Caco-2 (cell line): Measurements from ENCODE around the gene AHCYL2. TPM values are rescaled to one million over a fixed set of nuclear protein-coding genes. Genes with fewer than 3 reads are reported as not detected.

Experiments
- BruUV-seq: library from RNA; stranded (reverse); fragments of 400-500 nt; replicated peaks from 2 replicates; lab custom pipeline; 2021; lab: Mats Ljungman, UMichigan
- CTCF ChIA-PET: fragments of 300-600 bp; sonication (Branson Sonifier 250); formaldehyde crosslinking; loops from one replicate; lab custom pipeline; 2022; ENCODE audit warnings: antibody characterized with exemption; lab: Charles Lee
- POLR2A ChIA-PET: fragments of 300-600 bp; sonication (Branson Sonifier 250); formaldehyde crosslinking; loops from one replicate; lab custom pipeline; 2022; ENCODE audit warnings: antibody characterized with exemption; lab: Charles Lee
- DNase-seq, 2 experiments: peaks; one replicate each; pipeline versions ENCODE4 v3.0.0 to v3.0.0-alpha.2; 2020 to 2022
- H3K27me3 ChIP-seq: replicated peaks from 2 replicates; pipeline ENCODE4 v1.6.0; 2011; ENCODE audit warnings: low read length; ENCODE audit not compliant: control insufficient read depth, insufficient read depth
- H3K36me3 ChIP-seq: 2 replicates; pipeline ENCODE4 v1.5.1; 2011; ENCODE audit warnings: low read length; ENCODE audit not compliant: control insufficient read depth, insufficient read depth
- H3K4me1 ChIP-seq: fragments of 250-450 bp; sonication (Bioruptor Pico); 2 replicates; pipeline ENCODE4 v1.5.1; 2020; ENCODE audit warnings: mild to moderate bottlenecking
- H3K4me3 ChIP-seq: 2 replicates; pipeline ENCODE4 v1.5.1; 2011; ENCODE audit warnings: low read depth, mild to moderate bottlenecking, control low read depth, low read length
- H3K9me3 ChIP-seq: fragments of 250-450 bp; sonication (Bioruptor Pico); 2 replicates; pipeline ENCODE4 v1.5.1; 2020; ENCODE audit warnings: mild to moderate bottlenecking, moderate library complexity
- H3K27ac Mint-ChIP-seq: one replicate; pipeline ENCODE4 v1.8.0; 2022; ENCODE audit warnings: mixed read lengths; ENCODE audit not compliant: unreplicated experiment
- H3K27me3 Mint-ChIP-seq: one replicate; pipeline ENCODE4 v1.8.0; 2022; ENCODE audit warnings: mixed read lengths; ENCODE audit not compliant: insufficient read depth, unreplicated experiment
- H3K36me3 Mint-ChIP-seq: one replicate; pipeline ENCODE4 v1.8.0; 2022; ENCODE audit warnings: mild to moderate bottlenecking, mixed read lengths; ENCODE audit not compliant: insufficient read depth, unreplicated experiment
- H3K4me1 Mint-ChIP-seq: one replicate; pipeline ENCODE4 v1.8.0; 2022; ENCODE audit warnings: low read depth, mixed read lengths; ENCODE audit not compliant: unreplicated experiment
- H3K4me3 Mint-ChIP-seq: one replicate; pipeline ENCODE4 v1.8.0; 2022; ENCODE audit warnings: mild to moderate bottlenecking, moderate library complexity, mixed read lengths; ENCODE audit not compliant: unreplicated experiment
- H3K9me3 Mint-ChIP-seq: one replicate; pipeline ENCODE4 v1.8.0; 2022; ENCODE audit warnings: mixed read lengths; ENCODE audit not compliant: unreplicated experiment
- intact Hi-C: fragments of 100-400 bp; cut with micrococcal nuclease; formaldehyde crosslinking; loops from one replicate; pipeline ENCODE4 v1.10.0; 2022; ENCODE audit not compliant: unreplicated experiment
- total RNA-seq: library from RNA; stranded (reverse); gene quantifications from 2 replicates; pipeline ENCODE4 v1.2.3, GENCODE V29; 2022
- TF ChIP-seq, protein P1 (sequence below), 2 experiments: fragments of 200-600 bp in 1 of 2; IDR thresholded peaks; 1 replicate in 1 of 2; 2 replicates in 1 of 2; pipeline versions ENCODE4 v1.5.1 to v1.8.0; 2011 to 2022; ENCODE audit warnings: antibody characterized with exemption in 1 of 2, control low read depth in 1 of 2, inconsistent platforms in 1 of 2, low read depth in 1 of 2, low read length in 1 of 2, mild to moderate bottlenecking in 1 of 2, moderate library complexity in 1 of 2; ENCODE audit not compliant: insufficient read depth in 1 of 2, severe bottlenecking in 1 of 2, unreplicated experiment in 1 of 2

AHCYL2 gene
- total RNA-seq, 1 experiment from 2014 or later: 15.8 TPM

DNA sequence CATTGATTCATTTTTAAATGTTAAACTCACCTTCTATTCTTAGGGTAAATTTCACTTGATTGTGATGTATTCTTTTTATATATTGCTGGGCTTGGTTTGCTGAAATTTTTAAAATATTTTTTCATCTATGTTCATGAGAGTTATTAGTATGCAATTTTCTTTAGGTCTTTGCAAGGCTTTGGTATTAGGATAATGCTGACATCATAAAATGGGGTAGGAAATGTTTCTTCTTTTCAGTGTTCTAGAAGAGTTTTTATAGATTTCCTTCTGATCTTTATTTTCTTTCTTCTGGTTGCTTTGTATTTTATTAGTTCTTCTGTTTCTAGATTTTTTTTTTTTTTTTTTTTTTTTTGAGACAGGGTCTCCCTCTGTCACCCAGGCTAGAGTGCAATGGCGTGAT lies 56.3 kb downstream of the AHCYL2 start:
- H3K4me3 ChIP-seq: no peak overlapping the region
- CTCF ChIA-PET: no interaction called here
- intact Hi-C loops: no loop called here

DNA sequence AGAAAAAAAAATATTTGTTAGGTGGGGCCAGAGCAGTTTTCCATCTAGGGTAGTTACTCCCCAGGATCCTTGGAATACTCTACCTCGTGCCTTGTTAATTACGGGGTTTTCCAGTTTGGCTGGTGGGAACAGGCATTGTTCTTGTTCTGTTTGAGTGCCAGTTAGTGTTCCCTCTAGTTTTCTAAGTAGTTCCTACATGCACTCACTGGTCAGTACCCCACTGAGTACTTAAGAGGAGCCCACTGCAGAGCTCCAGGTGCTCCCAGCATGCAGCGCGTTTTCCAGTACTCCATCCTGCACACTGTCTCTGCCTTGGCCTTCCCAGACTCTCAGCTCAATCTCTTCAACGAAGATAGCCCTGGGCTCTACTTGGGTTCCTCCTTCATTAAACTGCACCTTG lies 58.0 kb downstream of the AHCYL2 start:
- Mint-ChIP-seq H3K27me3 (no peaks in the 10 kb centered on the region), H3K4me3 (no peak overlapping the region), H3K27ac (no peak overlapping the region), H3K9me3 (no peaks in the 10 kb centered on the region), H3K4me1 (no peaks in the 10 kb centered on the region), H3K36me3 (no peaks in the 10 kb centered on the region)
- Histone ChIP-seq H3K4me3 (no peak overlapping the region), H3K27me3 (no peaks in the 10 kb centered on the region), H3K4me1 (no peaks in the 10 kb centered on the region), H3K9me3 (no peaks in the 10 kb centered on the region), H3K36me3 (no peaks in the 10 kb centered on the region)
- intact Hi-C loops: no loop called here
- DNase-seq: no peak
- BruUV-seq: no TSS peak
- ChIA-PET CTCF (no interaction called here), POLR2A (no interaction called here)
- TF ChIP-seq, protein P1, sequence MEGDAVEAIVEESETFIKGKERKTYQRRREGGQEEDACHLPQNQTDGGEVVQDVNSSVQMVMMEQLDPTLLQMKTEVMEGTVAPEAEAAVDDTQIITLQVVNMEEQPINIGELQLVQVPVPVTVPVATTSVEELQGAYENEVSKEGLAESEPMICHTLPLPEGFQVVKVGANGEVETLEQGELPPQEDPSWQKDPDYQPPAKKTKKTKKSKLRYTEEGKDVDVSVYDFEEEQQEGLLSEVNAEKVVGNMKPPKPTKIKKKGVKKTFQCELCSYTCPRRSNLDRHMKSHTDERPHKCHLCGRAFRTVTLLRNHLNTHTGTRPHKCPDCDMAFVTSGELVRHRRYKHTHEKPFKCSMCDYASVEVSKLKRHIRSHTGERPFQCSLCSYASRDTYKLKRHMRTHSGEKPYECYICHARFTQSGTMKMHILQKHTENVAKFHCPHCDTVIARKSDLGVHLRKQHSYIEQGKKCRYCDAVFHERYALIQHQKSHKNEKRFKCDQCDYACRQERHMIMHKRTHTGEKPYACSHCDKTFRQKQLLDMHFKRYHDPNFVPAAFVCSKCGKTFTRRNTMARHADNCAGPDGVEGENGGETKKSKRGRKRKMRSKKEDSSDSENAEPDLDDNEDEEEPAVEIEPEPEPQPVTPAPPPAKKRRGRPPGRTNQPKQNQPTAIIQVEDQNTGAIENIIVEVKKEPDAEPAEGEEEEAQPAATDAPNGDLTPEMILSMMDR (IDR thresholded peaks at IDR 0.05; ENCODE audit: insufficient read depth in 1 of 2, low read depth in 1 of 2, low read length in 1 of 2, severe bottlenecking in 1 of 2, unreplicated experiment in 1 of 2): no peak

More for the DNA sequence above, 56.3 kb downstream of the AHCYL2 start:
- H3K27ac Mint-ChIP-seq: no peak overlapping the region
- no peak overlapping the region for H3K4me3 Mint-ChIP-seq
- TF ChIP-seq, protein P1 (IDR thresholded peaks at IDR 0.05; ENCODE audit: insufficient read depth in 1 of 2, low read depth in 1 of 2, low read length in 1 of 2, severe bottlenecking in 1 of 2, unreplicated experiment in 1 of 2): no peak
- DNase-seq: no peak
- no peaks in the 10 kb centered on the region for H3K9me3 Mint-ChIP-seq
- no peaks in the 10 kb centered on the region for H3K4me1 ChIP-seq
- H3K36me3 ChIP-seq: no peaks in the 10 kb centered on the region
- H3K9me3 ChIP-seq: no peaks in the 10 kb centered on the region
- BruUV-seq: no TSS peak
- POLR2A ChIA-PET: no interaction called here
- no peaks in the 10 kb centered on the region for H3K36me3 Mint-ChIP-seq
- H3K4me1 Mint-ChIP-seq: no peaks in the 10 kb centered on the region
- no peaks in the 10 kb centered on the region for H3K27me3 Mint-ChIP-seq
- no peaks in the 10 kb centered on the region for H3K27me3 ChIP-seq

DNA sequence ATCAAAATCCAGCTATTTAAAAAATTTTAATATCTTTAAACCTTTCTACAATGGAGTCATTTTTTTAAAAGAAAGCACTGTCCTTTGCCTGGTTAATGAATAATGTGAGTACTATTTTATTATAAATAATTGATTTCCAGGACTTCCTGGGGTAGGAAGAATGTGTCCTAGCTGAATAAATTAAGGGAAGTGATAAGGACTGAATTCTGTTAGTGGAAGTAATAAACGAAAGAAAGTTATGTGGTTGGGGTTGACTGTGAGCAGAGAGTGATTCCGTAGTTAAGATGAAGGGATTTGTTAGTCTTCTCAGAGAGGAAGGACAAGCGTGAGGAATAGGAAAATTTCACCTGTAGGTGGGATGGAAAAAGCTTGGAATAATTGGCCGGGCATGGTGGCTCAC lies 59.1 kb downstream of the AHCYL2 start:
- no peaks in the 10 kb centered on the region for H3K4me1 ChIP-seq
- ChIA-PET POLR2A (no interaction called here), CTCF (interaction anchor here (0.6 kb wide), 1 partner anchor 67 kb away, joined by 3 read pairs; no protein-coding TSS in a partner anchor)
- H3K27ac Mint-ChIP-seq: no peak overlapping the region
- no peaks in the 10 kb centered on the region for H3K27me3 ChIP-seq
- no peaks in the 10 kb centered on the region for H3K36me3 Mint-ChIP-seq
- no peaks in the 10 kb centered on the region for H3K4me1 Mint-ChIP-seq
- intact Hi-C loops: no loop called here
- no peak overlapping the region for H3K4me3 Mint-ChIP-seq
- H3K4me3 ChIP-seq: no peak overlapping the region
- no peaks in the 10 kb centered on the region for H3K9me3 ChIP-seq
- TF ChIP-seq, protein P1 (IDR thresholded peaks at IDR 0.05; ENCODE audit: insufficient read depth in 1 of 2, low read depth in 1 of 2, low read length in 1 of 2, severe bottlenecking in 1 of 2, unreplicated experiment in 1 of 2): no peak
- no peaks in the 10 kb centered on the region for H3K36me3 ChIP-seq
- DNase-seq: no peak
- H3K9me3 Mint-ChIP-seq: no peaks in the 10 kb centered on the region
- no TSS peak for BruUV-seq
- H3K27me3 Mint-ChIP-seq: no peaks in the 10 kb centered on the region
